Hepatocyte (in vitro differentiated cells): Measurements from ENCODE around the gene BAIAP3.

Experiments used
- EZH2 ChIP-seq: fragments of 200-600 bp; sonication (generic); IDR thresholded peaks from 2 replicates; pipeline ENCODE4 v1.6.1; 2016; ENCODE audit warnings: antibody characterized with exemption, mild to moderate bottlenecking, borderline replicate concordance
- EZH2phosphoT487 ChIP-seq: fragments of 200-600 bp; sonication (generic); IDR thresholded peaks from one replicate; pipeline ENCODE4 v1.6.1; 2018; ENCODE audit warnings: antibody characterized with exemption, mild to moderate bottlenecking, low read depth, moderate library complexity; ENCODE audit not compliant: unreplicated experiment, severe bottlenecking
- TF ChIP-seq, protein P1 (sequence below): fragments of 200-600 bp; sonication (generic); IDR thresholded peaks from 2 replicates; pipeline ENCODE4 v1.5.1; 2016; ENCODE audit warnings: antibody characterized with exemption, mild to moderate bottlenecking; ENCODE audit not compliant: poor library complexity

- TF ChIP-seq, protein P1, sequence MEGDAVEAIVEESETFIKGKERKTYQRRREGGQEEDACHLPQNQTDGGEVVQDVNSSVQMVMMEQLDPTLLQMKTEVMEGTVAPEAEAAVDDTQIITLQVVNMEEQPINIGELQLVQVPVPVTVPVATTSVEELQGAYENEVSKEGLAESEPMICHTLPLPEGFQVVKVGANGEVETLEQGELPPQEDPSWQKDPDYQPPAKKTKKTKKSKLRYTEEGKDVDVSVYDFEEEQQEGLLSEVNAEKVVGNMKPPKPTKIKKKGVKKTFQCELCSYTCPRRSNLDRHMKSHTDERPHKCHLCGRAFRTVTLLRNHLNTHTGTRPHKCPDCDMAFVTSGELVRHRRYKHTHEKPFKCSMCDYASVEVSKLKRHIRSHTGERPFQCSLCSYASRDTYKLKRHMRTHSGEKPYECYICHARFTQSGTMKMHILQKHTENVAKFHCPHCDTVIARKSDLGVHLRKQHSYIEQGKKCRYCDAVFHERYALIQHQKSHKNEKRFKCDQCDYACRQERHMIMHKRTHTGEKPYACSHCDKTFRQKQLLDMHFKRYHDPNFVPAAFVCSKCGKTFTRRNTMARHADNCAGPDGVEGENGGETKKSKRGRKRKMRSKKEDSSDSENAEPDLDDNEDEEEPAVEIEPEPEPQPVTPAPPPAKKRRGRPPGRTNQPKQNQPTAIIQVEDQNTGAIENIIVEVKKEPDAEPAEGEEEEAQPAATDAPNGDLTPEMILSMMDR: no peak
- TF ChIP-seq EZH2phosphoT487 (no peak), EZH2 (no peak)
These were observed 17.2 kb downstream of the BAIAP3 start for GRCh38 chr16:1350691-1351090.
